ENCODE measurements around the gene ZFYVE28.

The ZFYVE28 gene

DNA sequence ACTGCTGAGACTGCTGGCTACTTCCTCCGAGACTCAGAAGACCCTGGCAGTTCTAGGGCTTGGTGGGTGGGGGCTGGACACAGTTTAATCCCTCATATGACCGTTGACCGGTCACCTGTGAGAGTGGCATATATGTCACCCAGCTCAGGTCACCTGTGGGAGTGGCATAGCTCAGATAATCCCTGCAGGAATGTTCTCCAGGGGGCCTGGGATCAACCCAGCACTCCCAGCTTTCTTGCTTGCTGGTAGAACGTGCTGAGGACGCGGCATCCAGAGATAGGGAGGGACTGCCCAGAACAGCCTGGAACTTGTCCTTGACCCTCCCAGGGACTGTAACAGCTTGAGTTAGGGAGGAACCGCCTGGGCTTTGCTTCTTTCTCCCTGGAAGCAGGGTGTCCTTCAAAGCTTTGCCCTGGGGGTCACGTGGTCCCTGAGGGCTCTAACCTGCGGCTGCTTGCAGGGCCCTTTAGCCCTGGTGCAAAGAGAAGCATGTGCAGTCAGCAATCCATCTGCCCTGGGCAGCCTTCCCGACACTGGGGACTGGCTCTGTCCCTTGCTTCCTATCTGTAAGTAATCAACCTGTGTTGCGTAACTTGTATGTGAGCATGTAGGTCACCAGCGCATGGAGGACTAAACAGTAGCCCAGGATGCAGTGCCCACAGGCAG is 55.3 kb downstream of the ZFYVE28 start:
- Histone ChIP-seq H3K9ac (ENCODE audit: low read depth, low read length) (no peak overlapping the region), H3K27me3 (ENCODE audit: control insufficient read depth, insufficient read depth, low read length) (no peaks in the 10 kb centered on the region), H3K27ac (ENCODE audit: low read depth, low read length) (no peak overlapping the region), H3K4me3 (ENCODE audit: low read depth, low read length) (no peak overlapping the region), H3K9me3 (ENCODE audit: control insufficient read depth, insufficient read depth, low read length) (no peaks in the 10 kb centered on the region), H3K36me3 (ENCODE audit: control insufficient read depth, insufficient read depth, low read length) (no peaks in the 10 kb centered on the region), H3K4me1 (ENCODE audit: control insufficient read depth, insufficient read depth, low read length) (no peaks in the 10 kb centered on the region)

DNA sequence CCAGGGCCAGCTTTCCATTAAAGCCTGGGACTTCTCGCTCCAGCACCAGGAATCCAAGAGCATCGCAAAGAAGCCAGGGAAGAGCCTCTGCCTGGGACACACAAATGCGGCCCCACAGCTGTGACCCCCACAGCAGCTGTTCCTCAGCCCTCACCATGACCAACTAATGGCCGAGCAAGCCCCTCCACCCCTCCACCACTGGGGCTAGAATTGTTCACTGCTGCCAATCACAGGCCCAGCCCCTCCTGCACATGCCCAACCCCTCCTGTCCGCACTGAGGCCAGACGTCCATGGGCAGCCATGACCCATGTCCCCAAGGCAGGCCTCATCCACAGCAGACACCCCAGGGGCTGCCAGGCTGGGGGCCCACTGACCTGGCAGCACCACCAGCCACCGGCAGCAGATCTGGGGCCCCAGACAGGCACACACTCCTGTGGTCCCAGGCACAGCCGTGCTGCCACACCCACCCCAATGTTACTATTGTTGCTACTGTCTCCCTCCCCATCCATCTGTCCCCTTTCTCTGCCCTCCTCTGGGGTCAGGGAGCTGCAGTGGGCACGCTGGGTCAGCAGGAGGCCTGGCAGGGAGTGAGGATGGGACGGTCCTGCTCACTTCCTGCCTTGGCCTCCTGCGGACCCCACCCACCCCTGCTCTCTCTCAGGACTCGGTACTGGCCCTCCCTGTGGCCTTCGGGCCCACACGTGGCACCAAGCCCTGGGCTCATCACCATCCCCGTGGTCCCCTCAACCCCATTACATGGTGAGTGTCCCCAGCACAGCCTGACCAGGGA is 56.0 kb downstream of the ZFYVE28 start:
- Histone ChIP-seq H3K9ac (ENCODE audit: low read depth, low read length) (no peak overlapping the region), H3K36me3 (ENCODE audit: control insufficient read depth, insufficient read depth, low read length) (no peaks in the 10 kb centered on the region), H3K27me3 (ENCODE audit: control insufficient read depth, insufficient read depth, low read length) (no peaks in the 10 kb centered on the region), H3K4me1 (ENCODE audit: control insufficient read depth, insufficient read depth, low read length) (no peaks in the 10 kb centered on the region), H3K9me3 (ENCODE audit: control insufficient read depth, insufficient read depth, low read length) (no peaks in the 10 kb centered on the region), H3K27ac (ENCODE audit: low read depth, low read length) (no peak overlapping the region), H3K4me3 (ENCODE audit: low read depth, low read length) (no peak overlapping the region)

DNA sequence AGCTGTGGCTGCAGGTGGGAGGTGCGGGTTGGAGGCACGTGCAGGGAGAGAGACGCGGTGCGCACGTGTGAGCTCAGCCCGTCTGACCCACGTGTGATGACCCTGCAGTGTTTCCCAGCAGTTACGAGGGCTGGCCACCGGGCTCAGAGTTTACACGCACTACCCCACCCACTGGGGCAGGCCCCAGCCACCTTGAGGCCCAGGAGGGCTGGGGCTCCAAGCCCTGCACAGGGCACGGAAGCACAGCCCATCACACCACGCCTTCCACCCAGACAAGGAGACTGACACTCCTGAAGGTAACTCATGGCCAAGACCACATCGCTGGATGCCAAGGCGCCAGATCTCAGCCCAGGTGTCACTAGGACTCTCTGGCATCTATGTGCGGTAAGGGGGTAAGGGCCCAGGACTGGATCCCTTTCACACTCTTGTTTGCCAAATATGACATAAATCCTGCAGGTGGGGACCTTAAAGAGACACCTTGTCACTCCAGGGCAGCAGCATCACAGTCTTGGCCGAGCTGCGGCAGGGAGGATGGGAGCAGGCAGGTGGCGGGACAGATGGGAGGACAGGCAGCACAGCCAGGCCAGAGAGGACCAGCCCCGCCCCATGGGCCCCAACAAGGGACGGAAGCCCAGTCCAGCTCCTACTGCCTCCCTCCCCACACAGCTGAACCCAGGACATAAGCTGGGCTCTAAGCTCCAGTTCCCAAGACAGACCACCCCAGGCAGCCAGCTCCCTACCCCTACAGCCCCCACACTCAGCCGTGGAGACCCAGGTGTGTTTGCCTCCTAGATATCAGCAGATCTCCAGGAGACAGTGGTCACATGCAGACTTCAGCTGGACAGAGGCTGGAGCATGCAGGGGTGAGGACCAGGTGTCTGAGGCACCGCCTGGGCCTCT is 56.8 kb downstream of the ZFYVE28 start:
- H3K27me3 ChIP-seq (ENCODE audit: control insufficient read depth, insufficient read depth, low read length), result no peaks in the 10 kb centered on the region
- no peaks in the 10 kb centered on the region for H3K4me1 ChIP-seq (ENCODE audit: control insufficient read depth, insufficient read depth, low read length)
- no peak overlapping the region for H3K4me3 ChIP-seq (ENCODE audit: low read depth, low read length)
- H3K9me3 ChIP-seq (ENCODE audit: control insufficient read depth, insufficient read depth, low read length), result no peaks in the 10 kb centered on the region
- no peak overlapping the region for H3K9ac ChIP-seq (ENCODE audit: low read depth, low read length)
- no peaks in the 10 kb centered on the region for H3K36me3 ChIP-seq (ENCODE audit: control insufficient read depth, insufficient read depth, low read length)
- no peak overlapping the region for H3K27ac ChIP-seq (ENCODE audit: low read depth, low read length)

GRCh38 chr4:2360396-2360730 is 58.1 kb downstream of the ZFYVE28 start:
- Histone ChIP-seq H3K9ac (ENCODE audit: low read depth, low read length) (no peak overlapping the region), H3K4me3 (ENCODE audit: low read depth, low read length) (no peak overlapping the region), H3K27ac (ENCODE audit: low read depth, low read length) (no peak overlapping the region), H3K36me3 (ENCODE audit: control insufficient read depth, insufficient read depth, low read length) (no peaks in the 10 kb centered on the region), H3K27me3 (ENCODE audit: control insufficient read depth, insufficient read depth, low read length) (no peaks in the 10 kb centered on the region), H3K4me1 (ENCODE audit: control insufficient read depth, insufficient read depth, low read length) (no peaks in the 10 kb centered on the region), H3K9me3 (ENCODE audit: control insufficient read depth, insufficient read depth, low read length) (no peaks in the 10 kb centered on the region)

- H3K4me1 ChIP-seq (ENCODE audit: control insufficient read depth, insufficient read depth, low read length), result no peaks in the 10 kb centered on the region
- no peaks in the 10 kb centered on the region for H3K9me3 ChIP-seq (ENCODE audit: control insufficient read depth, insufficient read depth, low read length)
- H3K9ac ChIP-seq (ENCODE audit: low read depth, low read length), result no peak overlapping the region
- H3K36me3 ChIP-seq (ENCODE audit: control insufficient read depth, insufficient read depth, low read length), result no peaks in the 10 kb centered on the region
- no peak overlapping the region for H3K4me3 ChIP-seq (ENCODE audit: low read depth, low read length)
- H3K27ac ChIP-seq (ENCODE audit: low read depth, low read length), result no peak overlapping the region
- H3K27me3 ChIP-seq (ENCODE audit: control insufficient read depth, insufficient read depth, low read length), result no peaks in the 10 kb centered on the region
These were observed 58.7 kb downstream of the ZFYVE28 start for GRCh38 chr4:2359591-2360395.

DNA sequence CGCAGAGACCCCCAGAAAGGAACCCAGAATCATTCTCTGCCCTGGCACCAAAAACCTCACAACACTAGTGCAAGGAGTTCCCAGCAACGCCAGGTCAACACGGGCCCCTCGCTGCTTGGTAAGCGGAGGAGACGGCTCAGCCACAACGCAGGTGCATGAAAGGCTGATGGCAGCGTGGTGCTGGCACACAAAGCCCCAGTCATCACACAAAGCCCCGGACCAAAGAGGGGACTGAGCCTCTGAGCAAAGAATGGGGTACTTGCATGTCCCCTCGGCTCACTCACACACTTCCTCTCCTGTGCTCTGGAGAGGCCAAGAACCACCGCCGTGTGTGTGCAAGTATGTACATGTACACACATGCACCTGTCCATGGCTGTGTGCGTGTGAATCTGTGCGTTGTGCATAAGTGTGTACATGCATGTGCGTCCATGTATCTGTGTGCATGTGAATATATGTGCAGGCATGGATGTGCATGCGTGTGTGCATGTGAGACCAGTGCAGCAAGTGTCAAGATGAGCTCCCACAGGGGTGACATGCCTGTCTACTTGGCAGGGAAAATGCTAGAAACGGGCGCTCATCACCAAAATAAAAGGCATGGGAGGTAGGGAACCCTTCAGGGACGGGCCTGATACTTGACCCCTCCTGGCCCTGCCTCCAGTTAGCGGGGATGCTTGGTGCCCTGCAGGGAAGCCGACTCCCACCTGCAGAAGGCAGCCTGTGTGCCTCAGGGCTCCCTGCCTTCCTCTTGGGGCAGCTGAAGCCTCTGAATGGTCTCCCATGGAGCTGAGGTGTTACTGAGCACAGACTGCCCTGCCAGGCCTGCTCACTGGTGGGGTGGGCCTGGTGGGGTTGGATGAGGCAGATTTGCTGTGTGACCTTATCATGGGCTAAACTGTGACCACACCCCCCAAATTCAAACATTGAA is 60.4 kb downstream of the ZFYVE28 start:
- no peaks in the 10 kb centered on the region for H3K4me1 ChIP-seq (ENCODE audit: control insufficient read depth, insufficient read depth, low read length)
- H3K4me3 ChIP-seq (ENCODE audit: low read depth, low read length), result no peak overlapping the region
- H3K27me3 ChIP-seq (ENCODE audit: control insufficient read depth, insufficient read depth, low read length), result no peaks in the 10 kb centered on the region
- no peak overlapping the region for H3K27ac ChIP-seq (ENCODE audit: low read depth, low read length)
- no peaks in the 10 kb centered on the region for H3K36me3 ChIP-seq (ENCODE audit: control insufficient read depth, insufficient read depth, low read length)
- no peak overlapping the region for H3K9ac ChIP-seq (ENCODE audit: low read depth, low read length)
- H3K9me3 ChIP-seq (ENCODE audit: control insufficient read depth, insufficient read depth, low read length), result no peaks in the 10 kb centered on the region

- no peaks in the 10 kb centered on the region for H3K9me3 ChIP-seq (ENCODE audit: control insufficient read depth, insufficient read depth, low read length)
- no peaks in the 10 kb centered on the region for H3K27me3 ChIP-seq (ENCODE audit: control insufficient read depth, insufficient read depth, low read length)
- no peaks in the 10 kb centered on the region for H3K36me3 ChIP-seq (ENCODE audit: control insufficient read depth, insufficient read depth, low read length)
- no peaks in the 10 kb centered on the region for H3K4me1 ChIP-seq (ENCODE audit: control insufficient read depth, insufficient read depth, low read length)
- H3K4me3 ChIP-seq (ENCODE audit: low read depth, low read length), result no peak overlapping the region
- H3K9ac ChIP-seq (ENCODE audit: low read depth, low read length), result no peak overlapping the region
- H3K27ac ChIP-seq (ENCODE audit: low read depth, low read length), result no peak overlapping the region
These were observed 62.0 kb downstream of the ZFYVE28 start for GRCh38 chr4:2356123-2357069.

- Histone ChIP-seq H3K4me3 (ENCODE audit: low read depth, low read length) (no peak overlapping the region), H3K4me1 (ENCODE audit: control insufficient read depth, insufficient read depth, low read length) (no peaks in the 10 kb centered on the region), H3K27ac (ENCODE audit: low read depth, low read length) (no peak overlapping the region), H3K36me3 (ENCODE audit: control insufficient read depth, insufficient read depth, low read length) (no peaks in the 10 kb centered on the region), H3K9me3 (ENCODE audit: control insufficient read depth, insufficient read depth, low read length) (no peaks in the 10 kb centered on the region), H3K27me3 (ENCODE audit: control insufficient read depth, insufficient read depth, low read length) (no peaks in the 10 kb centered on the region), H3K9ac (ENCODE audit: low read depth, low read length) (no peak overlapping the region)
These were observed 63.7 kb downstream of the ZFYVE28 start for GRCh38 chr4:2354760-2355159.

GRCh38 chr4:2354118-2354517 is 64.3 kb downstream of the ZFYVE28 start:
- H3K9ac ChIP-seq (ENCODE audit: low read depth, low read length), result no peak overlapping the region
- H3K36me3 ChIP-seq (ENCODE audit: control insufficient read depth, insufficient read depth, low read length), result no peaks in the 10 kb centered on the region
- H3K4me1 ChIP-seq (ENCODE audit: control insufficient read depth, insufficient read depth, low read length), result no peaks in the 10 kb centered on the region
- no peaks in the 10 kb centered on the region for H3K27me3 ChIP-seq (ENCODE audit: control insufficient read depth, insufficient read depth, low read length)
- H3K9me3 ChIP-seq (ENCODE audit: control insufficient read depth, insufficient read depth, low read length), result no peaks in the 10 kb centered on the region
- no peak overlapping the region for H3K27ac ChIP-seq (ENCODE audit: low read depth, low read length)
- no peak overlapping the region for H3K4me3 ChIP-seq (ENCODE audit: low read depth, low read length)
